A549 (cell line): ENCODE measurements around the gene GPR158. TPM values are rescaled to one million over a fixed set of nuclear protein-coding genes. Genes with fewer than 3 reads are reported as not detected.

Experiments
- ATAC-seq, 2 experiments: fragments of 200-7000 bp in 1 of 2; fragments of >200 bp in 1 of 2; cut with Nextera tagmentation in 1 of 2; cut with Tn5 transposase in 1 of 2; 3 replicates each; pipeline versions ENCODE4 v1.8.0 to v1.9.1; 2018 to 2020; ENCODE audit warnings: mild to moderate bottlenecking in 1 of 2, moderate library complexity in 1 of 2
- CTCF ChIA-PET: fragments of 300-600 bp; sonication (Branson Sonifier 250); formaldehyde crosslinking; extraction: SDS; loops from one replicate; lab custom pipeline; 2021; ENCODE audit warnings: antibody characterized with exemption, inconsistent platforms; lab: Yijun Ruan, JAX
- POLR2A ChIA-PET: fragments of 350-600 bp; formaldehyde crosslinking; extraction: SDS; loops from one replicate; lab custom pipeline; 2021; ENCODE audit warnings: antibody characterized with exemption, inconsistent platforms; lab: Yijun Ruan, JAX
- DNase-seq, 2 experiments: peaks; one replicate each; pipeline versions ENCODE4 v3.0.0 to v3.0.0-alpha.2; 2011 to 2016; ENCODE audit warnings: low read depth in 1 of 2, low spot score in 1 of 2
- FAIRE-seq: peaks from 2 replicates; lab custom pipeline; 2011; peaks lifted over from hg19 to GRCh38; lab: Jason Lieb, UNC
- H3K27ac ChIP-seq, 2 experiments: fragments of >200 bp; sonication (Bioruptor Twin); formaldehyde crosslinking; 3 replicates each; pipeline ENCODE4 v1.5.1; 2016 to 2017
- H3K4me1 ChIP-seq: fragments of >200 bp; sonication (Bioruptor Twin); formaldehyde crosslinking; 3 replicates; pipeline ENCODE4 v1.6.1; 2016
- H3K4me2 ChIP-seq: fragments of >200 bp; sonication (Bioruptor Twin); formaldehyde crosslinking; 3 replicates; pipeline ENCODE4 v1.6.1; 2016
- H3K4me3 ChIP-seq: fragments of >200 bp; sonication (Bioruptor Twin); formaldehyde crosslinking; 3 replicates; pipeline ENCODE4 v1.5.1; 2016
- H3K9me3 ChIP-seq: fragments of >200 bp; sonication (Bioruptor Twin); formaldehyde crosslinking; 3 replicates; pipeline ENCODE4 v1.6.1; 2016
- CEBPB ChIP-seq, 2 experiments: fragments of >200 bp in 1 of 2; sonication (Bioruptor Twin) in 1 of 2; formaldehyde crosslinking in 1 of 2; IDR thresholded peaks; 2 replicates each; pipeline ENCODE4 v1.6.1; 2012 to 2016
- EHF ChIP-seq: fragments of 250-450 bp; sonication (Bioruptor Pico); IDR thresholded peaks from 2 replicates; pipeline ENCODE4 v1.5.0; 2020; ENCODE audit warnings: mild to moderate bottlenecking
- EHMT2 ChIP-seq: fragments of 200-600 bp; sonication (generic); IDR thresholded peaks from 2 replicates; pipeline ENCODE4 v1.6.1; 2016; ENCODE audit warnings: antibody characterized with exemption, low read depth, mild to moderate bottlenecking, moderate library complexity
- EP300 ChIP-seq, 2 experiments: fragments of >200 bp; sonication (Bioruptor Twin); formaldehyde crosslinking; IDR thresholded peaks; 2 replicates in 1 of 2; 3 replicates in 1 of 2; pipeline ENCODE4 v1.6.1; 2016 to 2017
- ESRRA ChIP-seq: fragments of 150-350 bp; IDR thresholded peaks from 2 replicates; pipeline ENCODE4 v1.6.1; 2014; ENCODE audit warnings: mild to moderate bottlenecking, low read length, borderline replicate concordance
- FOSB ChIP-seq: fragments of 250-450 bp; sonication (Bioruptor Pico); IDR thresholded peaks from 2 replicates; pipeline ENCODE4 v1.5.0; 2020; ENCODE audit warnings: mild to moderate bottlenecking, moderate library complexity
- FOSL2 ChIP-seq, 2 experiments: fragments of 450-650 bp in 1 of 2; fragments of >200 bp in 1 of 2; sonication (Bioruptor Twin) in 1 of 2; formaldehyde crosslinking; IDR thresholded peaks; 2 replicates each; pipeline versions ENCODE4 v1.5.0 to v1.6.1; 2016 to 2020; ENCODE audit warnings: mild to moderate bottlenecking in 1 of 2, moderate library complexity in 1 of 2
- FOXS1 ChIP-seq: fragments of 250-450 bp; sonication (Bioruptor Pico); IDR thresholded peaks from 2 replicates; pipeline ENCODE4 v1.5.0; 2020; ENCODE audit warnings: mild to moderate bottlenecking, moderate library complexity
- GATA3 ChIP-seq: IDR thresholded peaks from 2 replicates; pipeline ENCODE4 v1.6.1; 2012; ENCODE audit warnings: borderline replicate concordance
- HEYL ChIP-seq: fragments of 250-450 bp; sonication (Bioruptor Pico); IDR thresholded peaks from 2 replicates; pipeline ENCODE4 v1.8.0; 2021; ENCODE audit warnings: mild to moderate bottlenecking, moderate library complexity
- HOXA7 ChIP-seq: fragments of 250-450 bp; sonication (Bioruptor Pico); IDR thresholded peaks from 2 replicates; pipeline ENCODE4 v1.5.0; 2020; ENCODE audit warnings: mild to moderate bottlenecking, moderate library complexity
- KDM5A ChIP-seq: fragments of 200-600 bp; sonication (generic); IDR thresholded peaks from 2 replicates; pipeline ENCODE4 v1.6.1; 2016; ENCODE audit warnings: antibody characterized with exemption, mild to moderate bottlenecking
- NFE2L2 ChIP-seq: fragments of 150-350 bp; conservative IDR thresholded peaks from 2 replicates; pipeline ENCODE4 v1.6.1; 2014; ENCODE audit warnings: low read length
- NPAS2 ChIP-seq: fragments of 250-450 bp; sonication (Bioruptor Pico); IDR thresholded peaks from 2 replicates; pipeline ENCODE4 v1.8.0; 2022; ENCODE audit warnings: mild to moderate bottlenecking, moderate library complexity, borderline replicate concordance
- NR3C1 ChIP-seq: fragments of >200 bp; sonication (Bioruptor Twin); formaldehyde crosslinking; IDR thresholded peaks from 3 replicates; pipeline ENCODE4 v1.6.1; 2017
- POLR2A ChIP-seq: IDR thresholded peaks from 2 replicates; pipeline ENCODE4 v1.6.1; 2012; ENCODE audit warnings: mild to moderate bottlenecking, low read length
- RCOR1 ChIP-seq: fragments of 150-350 bp; IDR thresholded peaks from 2 replicates; pipeline ENCODE4 v1.6.1; 2014; ENCODE audit warnings: antibody characterized with exemption, low read length, low read depth
- SMC3 ChIP-seq: fragments of >200 bp; sonication (Bioruptor Twin); formaldehyde crosslinking; IDR thresholded peaks from 3 replicates; pipeline ENCODE4 v1.6.1; 2018; ENCODE audit warnings: inconsistent platforms
- ZC3H11A ChIP-seq: fragments of 450-650 bp; IDR thresholded peaks from 2 replicates; pipeline ENCODE4 v1.6.1; 2014; ENCODE audit warnings: antibody characterized with exemption, mild to moderate bottlenecking
- WGBS: methylation state at CpG from one replicate; pipeline ENCODE4 v1.1.6; 2017; ENCODE audit errors: missing lambda C conversion rate; 5-methylcytosine and 5-hydroxymethylcytosine counted together
- polyA plus RNA-seq, 4 experiments: library from polyadenylated mRNA; depleted of rRNA in 3 of 4; stranded (reverse); fragments of >200 nt; fragmentation: RNase III in 1 of 4; extraction: RNeasy Plus Mini Kit Qiagen cat#74134 plus additional on column Dnase treatment in 1 of 4; gene quantifications; 2 replicates in 3 of 4; 3 replicates in 1 of 4; pipeline ENCODE4 v1.2.3, GENCODE V29; 2011 to 2017
- TF ChIP-seq, protein P1 (sequence below): fragments of 200-600 bp; sonication (generic); IDR thresholded peaks from 2 replicates; pipeline ENCODE4 v1.6.1; 2016; ENCODE audit warnings: antibody characterized with exemption, mild to moderate bottlenecking, moderate library complexity
- TF ChIP-seq, protein P2 (sequence below): fragments of 250-450 bp; sonication (Bioruptor Pico); IDR thresholded peaks from 2 replicates; pipeline ENCODE4 v1.5.0; 2020; ENCODE audit warnings: low read depth, mild to moderate bottlenecking, moderate library complexity
- TF ChIP-seq, protein P3 (sequence below): fragments of 150-350 bp; IDR thresholded peaks from 2 replicates; pipeline ENCODE4 v1.6.1; 2014; ENCODE audit warnings: low read depth, mild to moderate bottlenecking, low read length
- TF ChIP-seq, protein P4 (sequence below): fragments of >200 bp; sonication (Bioruptor Twin); formaldehyde crosslinking; IDR thresholded peaks from 3 replicates; pipeline ENCODE4 v1.5.1; 2016
- TF ChIP-seq, protein P5 (sequence below): IDR thresholded peaks from 2 replicates; pipeline ENCODE4 v1.6.1; 2012
- TF ChIP-seq, protein P6 (sequence below): IDR thresholded peaks from 2 replicates; pipeline ENCODE4 v1.6.1; 2012; ENCODE audit warnings: low read depth, borderline replicate concordance
- TF ChIP-seq, protein P7 (sequence below): fragments of >200 bp; sonication (Bioruptor Twin); formaldehyde crosslinking; IDR thresholded peaks from 3 replicates; pipeline ENCODE4 v1.6.1; 2016

GPR158 gene
- polyA plus RNA-seq, 2 of the 4 experiments (the other 2 are of a cell fraction) = 0.01 to 0.03 TPM

DNA sequence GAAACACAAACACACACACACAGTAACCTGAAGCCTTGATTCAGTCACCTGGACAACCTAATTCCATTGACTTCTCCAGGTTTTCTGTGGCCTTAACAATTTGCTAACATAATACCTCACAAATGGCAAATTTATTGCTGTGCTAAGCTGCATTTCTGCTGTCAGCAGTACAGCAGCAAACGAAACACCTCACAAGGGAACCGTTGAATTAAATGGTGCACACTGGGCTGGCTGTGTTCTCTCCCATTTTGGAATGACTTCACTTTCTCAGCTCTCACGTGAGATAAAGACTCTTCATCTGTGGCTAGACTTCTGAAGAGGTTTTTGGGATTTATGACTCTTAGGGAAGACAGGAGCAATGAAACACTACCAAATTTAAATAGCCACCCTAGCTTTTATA, 152.5 kb downstream of the GPR158 start:
- TF ChIP-seq EP300 (IDR thresholded peaks at IDR 0.05) (no peak), KDM5A (no peak), NPAS2 (no peak), POLR2A (no peak), NR3C1 (no peak), FOSL2 (IDR thresholded peaks at IDR 0.05) (no peak), FOSL2 (CRISPR knock-in tag; IDR thresholded peaks at IDR 0.05) (no peak), FOSB (no peak), ESRRA (no peak), CEBPB (IDR thresholded peaks at IDR 0.05) (no peak), EHF (no peak), RCOR1 (no peak), ZC3H11A (no peak), FOXS1 (CRISPR knock-in tag) (no peak), HEYL (CRISPR knock-in tag) (no peak)
- TF ChIP-seq, protein P1, sequence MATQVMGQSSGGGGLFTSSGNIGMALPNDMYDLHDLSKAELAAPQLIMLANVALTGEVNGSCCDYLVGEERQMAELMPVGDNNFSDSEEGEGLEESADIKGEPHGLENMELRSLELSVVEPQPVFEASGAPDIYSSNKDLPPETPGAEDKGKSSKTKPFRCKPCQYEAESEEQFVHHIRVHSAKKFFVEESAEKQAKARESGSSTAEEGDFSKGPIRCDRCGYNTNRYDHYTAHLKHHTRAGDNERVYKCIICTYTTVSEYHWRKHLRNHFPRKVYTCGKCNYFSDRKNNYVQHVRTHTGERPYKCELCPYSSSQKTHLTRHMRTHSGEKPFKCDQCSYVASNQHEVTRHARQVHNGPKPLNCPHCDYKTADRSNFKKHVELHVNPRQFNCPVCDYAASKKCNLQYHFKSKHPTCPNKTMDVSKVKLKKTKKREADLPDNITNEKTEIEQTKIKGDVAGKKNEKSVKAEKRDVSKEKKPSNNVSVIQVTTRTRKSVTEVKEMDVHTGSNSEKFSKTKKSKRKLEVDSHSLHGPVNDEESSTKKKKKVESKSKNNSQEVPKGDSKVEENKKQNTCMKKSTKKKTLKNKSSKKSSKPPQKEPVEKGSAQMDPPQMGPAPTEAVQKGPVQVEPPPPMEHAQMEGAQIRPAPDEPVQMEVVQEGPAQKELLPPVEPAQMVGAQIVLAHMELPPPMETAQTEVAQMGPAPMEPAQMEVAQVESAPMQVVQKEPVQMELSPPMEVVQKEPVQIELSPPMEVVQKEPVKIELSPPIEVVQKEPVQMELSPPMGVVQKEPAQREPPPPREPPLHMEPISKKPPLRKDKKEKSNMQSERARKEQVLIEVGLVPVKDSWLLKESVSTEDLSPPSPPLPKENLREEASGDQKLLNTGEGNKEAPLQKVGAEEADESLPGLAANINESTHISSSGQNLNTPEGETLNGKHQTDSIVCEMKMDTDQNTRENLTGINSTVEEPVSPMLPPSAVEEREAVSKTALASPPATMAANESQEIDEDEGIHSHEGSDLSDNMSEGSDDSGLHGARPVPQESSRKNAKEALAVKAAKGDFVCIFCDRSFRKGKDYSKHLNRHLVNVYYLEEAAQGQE = no peak
- TF ChIP-seq, protein P2, sequence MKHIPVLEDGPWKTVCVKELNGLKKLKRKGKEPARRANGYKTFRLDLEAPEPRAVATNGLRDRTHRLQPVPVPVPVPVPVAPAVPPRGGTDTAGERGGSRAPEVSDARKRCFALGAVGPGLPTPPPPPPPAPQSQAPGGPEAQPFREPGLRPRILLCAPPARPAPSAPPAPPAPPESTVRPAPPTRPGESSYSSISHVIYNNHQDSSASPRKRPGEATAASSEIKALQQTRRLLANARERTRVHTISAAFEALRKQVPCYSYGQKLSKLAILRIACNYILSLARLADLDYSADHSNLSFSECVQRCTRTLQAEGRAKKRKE = no peak
- TF ChIP-seq, protein P3, sequence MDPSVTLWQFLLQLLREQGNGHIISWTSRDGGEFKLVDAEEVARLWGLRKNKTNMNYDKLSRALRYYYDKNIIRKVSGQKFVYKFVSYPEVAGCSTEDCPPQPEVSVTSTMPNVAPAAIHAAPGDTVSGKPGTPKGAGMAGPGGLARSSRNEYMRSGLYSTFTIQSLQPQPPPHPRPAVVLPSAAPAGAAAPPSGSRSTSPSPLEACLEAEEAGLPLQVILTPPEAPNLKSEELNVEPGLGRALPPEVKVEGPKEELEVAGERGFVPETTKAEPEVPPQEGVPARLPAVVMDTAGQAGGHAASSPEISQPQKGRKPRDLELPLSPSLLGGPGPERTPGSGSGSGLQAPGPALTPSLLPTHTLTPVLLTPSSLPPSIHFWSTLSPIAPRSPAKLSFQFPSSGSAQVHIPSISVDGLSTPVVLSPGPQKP = no peak
- TF ChIP-seq, protein P4, sequence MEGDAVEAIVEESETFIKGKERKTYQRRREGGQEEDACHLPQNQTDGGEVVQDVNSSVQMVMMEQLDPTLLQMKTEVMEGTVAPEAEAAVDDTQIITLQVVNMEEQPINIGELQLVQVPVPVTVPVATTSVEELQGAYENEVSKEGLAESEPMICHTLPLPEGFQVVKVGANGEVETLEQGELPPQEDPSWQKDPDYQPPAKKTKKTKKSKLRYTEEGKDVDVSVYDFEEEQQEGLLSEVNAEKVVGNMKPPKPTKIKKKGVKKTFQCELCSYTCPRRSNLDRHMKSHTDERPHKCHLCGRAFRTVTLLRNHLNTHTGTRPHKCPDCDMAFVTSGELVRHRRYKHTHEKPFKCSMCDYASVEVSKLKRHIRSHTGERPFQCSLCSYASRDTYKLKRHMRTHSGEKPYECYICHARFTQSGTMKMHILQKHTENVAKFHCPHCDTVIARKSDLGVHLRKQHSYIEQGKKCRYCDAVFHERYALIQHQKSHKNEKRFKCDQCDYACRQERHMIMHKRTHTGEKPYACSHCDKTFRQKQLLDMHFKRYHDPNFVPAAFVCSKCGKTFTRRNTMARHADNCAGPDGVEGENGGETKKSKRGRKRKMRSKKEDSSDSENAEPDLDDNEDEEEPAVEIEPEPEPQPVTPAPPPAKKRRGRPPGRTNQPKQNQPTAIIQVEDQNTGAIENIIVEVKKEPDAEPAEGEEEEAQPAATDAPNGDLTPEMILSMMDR = no peak
- TF ChIP-seq, protein P5, sequence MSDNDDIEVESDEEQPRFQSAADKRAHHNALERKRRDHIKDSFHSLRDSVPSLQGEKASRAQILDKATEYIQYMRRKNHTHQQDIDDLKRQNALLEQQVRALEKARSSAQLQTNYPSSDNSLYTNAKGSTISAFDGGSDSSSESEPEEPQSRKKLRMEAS = no peak
- ChIA-PET CTCF (no interaction called here), POLR2A (no interaction called here)
- Histone ChIP-seq H3K27ac (no peak overlapping the region), H3K4me1 (no peaks in the 10 kb centered on the region), H3K4me3 (no peak overlapping the region), H3K9me3 (no peaks in the 10 kb centered on the region), H3K4me2 (no peak overlapping the region)
- ATAC-seq (no peak), FAIRE-seq (no peak), DNase-seq (no peak)
- WGBS = 9% methylated on average over 3 of the region's 3 CpGs

DNA sequence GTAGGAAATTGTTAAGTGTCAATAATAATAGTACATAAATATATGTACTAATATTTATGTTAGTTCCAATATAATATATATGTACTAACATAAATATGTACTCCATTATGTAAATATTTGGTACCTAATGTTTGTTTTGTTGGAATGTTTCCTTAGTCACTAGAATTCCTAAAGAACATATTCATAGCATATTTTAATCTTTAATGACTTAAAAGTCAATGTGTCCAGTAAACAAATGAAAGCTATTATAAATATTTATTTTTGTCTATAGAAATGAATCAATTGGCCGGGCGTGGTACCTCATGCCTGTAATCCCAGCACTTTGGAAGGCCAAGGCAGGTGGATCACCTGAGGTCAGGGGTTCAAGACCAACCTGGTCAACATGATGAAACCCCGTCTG, 153.6 kb downstream of the GPR158 start:
- no peak for DNase-seq
- no peak for ATAC-seq
- POLR2A ChIA-PET = no interaction called here
- H3K9me3 ChIP-seq = no peaks in the 10 kb centered on the region
- FAIRE-seq = no peak
- H3K4me1 ChIP-seq = no peaks in the 10 kb centered on the region
- H3K4me3 ChIP-seq = no peak overlapping the region
- no peak overlapping the region for H3K27ac ChIP-seq
- CTCF ChIA-PET = no interaction called here
- WGBS = 29% methylated on average over 3 of the region's 3 CpGs
- H3K4me2 ChIP-seq = no peak overlapping the region
- no peak for TF ChIP-seq ESRRA
- no peak for TF ChIP-seq GATA3
- TF ChIP-seq, protein P6, sequence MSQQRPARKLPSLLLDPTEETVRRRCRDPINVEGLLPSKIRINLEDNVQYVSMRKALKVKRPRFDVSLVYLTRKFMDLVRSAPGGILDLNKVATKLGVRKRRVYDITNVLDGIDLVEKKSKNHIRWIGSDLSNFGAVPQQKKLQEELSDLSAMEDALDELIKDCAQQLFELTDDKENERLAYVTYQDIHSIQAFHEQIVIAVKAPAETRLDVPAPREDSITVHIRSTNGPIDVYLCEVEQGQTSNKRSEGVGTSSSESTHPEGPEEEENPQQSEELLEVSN = no peak
- no peak for TF ChIP-seq EHMT2
- no peak for TF ChIP-seq NR3C1
- TF ChIP-seq NFE2L2 = no peak
- TF ChIP-seq, protein P1 = no peak
- TF ChIP-seq, protein P7, sequence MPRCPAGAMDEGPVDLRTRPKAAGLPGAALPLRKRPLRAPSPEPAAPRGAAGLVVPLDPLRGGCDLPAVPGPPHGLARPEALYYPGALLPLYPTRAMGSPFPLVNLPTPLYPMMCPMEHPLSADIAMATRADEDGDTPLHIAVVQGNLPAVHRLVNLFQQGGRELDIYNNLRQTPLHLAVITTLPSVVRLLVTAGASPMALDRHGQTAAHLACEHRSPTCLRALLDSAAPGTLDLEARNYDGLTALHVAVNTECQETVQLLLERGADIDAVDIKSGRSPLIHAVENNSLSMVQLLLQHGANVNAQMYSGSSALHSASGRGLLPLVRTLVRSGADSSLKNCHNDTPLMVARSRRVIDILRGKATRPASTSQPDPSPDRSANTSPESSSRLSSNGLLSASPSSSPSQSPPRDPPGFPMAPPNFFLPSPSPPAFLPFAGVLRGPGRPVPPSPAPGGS = no peak
- TF ChIP-seq HOXA7 (CRISPR knock-in tag) = no peak
- no peak for TF ChIP-seq HEYL (CRISPR knock-in tag)
- no peak for TF ChIP-seq SMC3
